OCI-LY3 (cell line): ENCODE results near the gene HTT.

Source experiments
- CTCF ChIP-seq: fragments of 200-600, 300-600 bp; sonication (generic); IDR thresholded peaks from 2 replicates; pipeline ENCODE4 v1.5.1; 2014; ENCODE audit warnings: antibody characterized with exemption, low read length, low read depth
- EZH2phosphoT487 ChIP-seq: fragments of 200-600 bp; shearing (Covaris generic); IDR thresholded peaks from 2 replicates; pipeline ENCODE4 v1.6.1; 2018; ENCODE audit warnings: antibody characterized with exemption, mixed run types, low read depth

GRCh38 chr4:3124070-3124767, 49.7 kb downstream of the HTT start:
- TF ChIP-seq CTCF (no peak), EZH2phosphoT487 (no peak)
